H1 (cell line): Measurements from ENCODE around the gene BABAM2. TPM values are rescaled to one million over a fixed set of nuclear protein-coding genes. Genes with fewer than 3 reads are reported as not detected.

Experiments
- CTCF ChIA-PET: fragments of 300-600 bp; sonication (Branson Sonifier 250); formaldehyde crosslinking; loops from one replicate; lab custom pipeline; 2021; ENCODE audit not compliant: partially characterized antibody; lab: Charles Lee
- POLR2A ChIA-PET: fragments of 300-600 bp; sonication (Branson Sonifier 250); formaldehyde crosslinking; loops from one replicate; lab custom pipeline; 2021; ENCODE audit warnings: inconsistent platforms; ENCODE audit not compliant: partially characterized antibody; lab: Charles Lee
- DNase-seq, 2 experiments: peaks; one replicate each; pipeline versions ENCODE4 v3.0.0 to v3.0.0-alpha.2; 2010 to 2022; ENCODE audit warnings: low spot score in 2 of 2, low read depth in 1 of 2, mixed read lengths in 1 of 2
- FAIRE-seq: peaks from 2 replicates; lab custom pipeline; 2011; peaks lifted over from hg19 to GRCh38; lab: Jason Lieb, UNC
- H2AFZ ChIP-seq: 2 replicates; pipeline ENCODE4 v1.8.1; 2012; ENCODE audit warnings: low read length, inconsistent platforms
- H2AK5ac ChIP-seq: 2 replicates; pipeline ENCODE4 v1.6.1; 2013; ENCODE audit warnings: low read depth, low read length
- H2BK120ac ChIP-seq: replicated peaks from 2 replicates; pipeline ENCODE3; 2013; ENCODE audit warnings: low read depth, low read length, inconsistent platforms
- H2BK12ac ChIP-seq: 2 replicates; pipeline ENCODE4 v1.6.1; 2013; ENCODE audit warnings: low read depth, low read length
- H2BK15ac ChIP-seq: 2 replicates; pipeline ENCODE4 v1.6.1; 2013; ENCODE audit warnings: low read length
- H2BK20ac ChIP-seq: 2 replicates; pipeline ENCODE4 v1.6.1; 2013; ENCODE audit warnings: low read length
- H2BK5ac ChIP-seq: 2 replicates; pipeline ENCODE4 v1.6.1; 2013; ENCODE audit warnings: low read depth, low read length
- H3K14ac ChIP-seq: 2 replicates; pipeline ENCODE4 v1.6.1; 2013; ENCODE audit warnings: inconsistent platforms; ENCODE audit not compliant: insufficient read length
- H3K18ac ChIP-seq: 2 replicates; pipeline ENCODE4 v1.6.1; 2013; ENCODE audit warnings: low read length; ENCODE audit errors: extremely low read depth
- H3K23ac ChIP-seq: 2 replicates; pipeline ENCODE4 v1.6.1; 2013; ENCODE audit warnings: inconsistent platforms; ENCODE audit not compliant: insufficient read length
- H3K23me2 ChIP-seq: 2 replicates; pipeline ENCODE4 v1.6.1; 2013; ENCODE audit warnings: low read depth, low read length
- H3K27ac ChIP-seq: 2 replicates; pipeline ENCODE4 v1.6.1; 2011; ENCODE audit warnings: low read depth, low read length, inconsistent platforms
- H3K27me3 ChIP-seq, 4 experiments: replicated peaks in 1 of 4; 1 replicate in 1 of 4; 2 replicates in 3 of 4; pipeline versions ENCODE4 v1.6.1 to v1.8.1; 2011 to 2013; ENCODE audit warnings: low read length in 3 of 4, mild to moderate bottlenecking in 3 of 4, inconsistent platforms in 2 of 4, mixed read lengths in 2 of 4, moderate library complexity in 1 of 4; ENCODE audit not compliant: control insufficient read depth in 3 of 4, insufficient read depth in 3 of 4; ENCODE audit errors: extremely low read depth in 1 of 4
- H3K36me3 ChIP-seq, 4 experiments: 2 replicates each; pipeline versions ENCODE4 v1.6.1 to v1.8.1; 2011 to 2013; ENCODE audit warnings: mild to moderate bottlenecking in 4 of 4, low read length in 3 of 4, moderate library complexity in 2 of 4, control low read depth in 1 of 4, inconsistent platforms in 1 of 4; ENCODE audit not compliant: insufficient read depth in 4 of 4, control insufficient read depth in 2 of 4
- H3K4ac ChIP-seq: replicated peaks from 2 replicates; pipeline ENCODE3; 2013; ENCODE audit warnings: low read length, low read depth, mixed read lengths, inconsistent platforms; ENCODE audit not compliant: insufficient read length
- H3K4me1 ChIP-seq, 4 experiments: replicated peaks in 1 of 4; 1 replicate in 1 of 4; 2 replicates in 3 of 4; pipeline versions ENCODE4 v1.6.1 to v1.8.1; 2011 to 2013; ENCODE audit warnings: low read length in 3 of 4, inconsistent platforms in 2 of 4, mixed read lengths in 1 of 4; ENCODE audit not compliant: insufficient read depth in 4 of 4, control insufficient read depth in 3 of 4
- H3K4me2 ChIP-seq, 2 experiments: 2 replicates each; pipeline versions ENCODE4 v1.6.1 to v1.8.1; 2011 to 2013; ENCODE audit warnings: low read depth in 2 of 2, low read length in 2 of 2, control low read depth in 1 of 2, inconsistent platforms in 1 of 2, mild to moderate bottlenecking in 1 of 2; ENCODE audit not compliant: insufficient read depth in 1 of 2
- H3K4me3 ChIP-seq, 4 experiments: fragments of 200-600, 300-600 bp in 1 of 4; sonication (generic), shearing (Covaris generic), sonication (Bioruptor Twin) in 1 of 4; 2 replicates each; pipeline versions ENCODE4 v1.5.1 to v1.8.1; 2011 to 2016; ENCODE audit warnings: low read length in 4 of 4, low read depth in 3 of 4, control low read depth in 2 of 4, inconsistent platforms in 2 of 4, mild to moderate bottlenecking in 2 of 4, mixed read lengths in 1 of 4, moderate library complexity in 1 of 4; ENCODE audit not compliant: insufficient read depth in 2 of 4; ENCODE audit errors: extremely low read depth in 1 of 4
- H3K56ac ChIP-seq: replicated peaks from 2 replicates; pipeline ENCODE3; 2013; ENCODE audit warnings: low read depth, mild to moderate bottlenecking, mixed read lengths, low read length, inconsistent platforms; ENCODE audit not compliant: insufficient read length
- H3K79me1 ChIP-seq: 2 replicates; pipeline ENCODE4 v1.6.1; 2013; ENCODE audit warnings: low read depth, low read length, control low read depth
- H3K79me2 ChIP-seq, 2 experiments: 2 replicates each; pipeline versions ENCODE4 v1.6.1 to v1.8.1; 2012 to 2013; ENCODE audit warnings: low read length in 2 of 2, mild to moderate bottlenecking in 2 of 2, inconsistent platforms in 1 of 2; ENCODE audit not compliant: insufficient read depth in 2 of 2, control insufficient read depth in 1 of 2
- H3K9ac ChIP-seq, 4 experiments: replicated peaks in 1 of 4; 1 replicate in 1 of 4; 2 replicates in 3 of 4; pipeline versions ENCODE4 v1.6.1 to v1.8.1; 2011 to 2013; ENCODE audit warnings: low read depth in 3 of 4, low read length in 3 of 4, control low read depth in 2 of 4, mild to moderate bottlenecking in 2 of 4, moderate library complexity in 2 of 4, inconsistent platforms in 1 of 4; ENCODE audit errors: extremely low read depth in 1 of 4
- H3K9me3 ChIP-seq, 2 experiments: 2 replicates each; pipeline versions ENCODE4 v1.6.1 to v1.8.1; 2012 to 2013; ENCODE audit warnings: mild to moderate bottlenecking in 2 of 2, moderate library complexity in 2 of 2, control low read depth in 1 of 2, inconsistent platforms in 1 of 2, low read depth in 1 of 2, low read length in 1 of 2, mixed read lengths in 1 of 2; ENCODE audit not compliant: insufficient read depth in 2 of 2
- H4K20me1 ChIP-seq, 2 experiments: replicated peaks in 1 of 2; 2 replicates each; pipeline versions ENCODE3 to v1.8.1; 2011 to 2013; ENCODE audit warnings: inconsistent platforms in 2 of 2, low read length in 2 of 2, mild to moderate bottlenecking in 1 of 2; ENCODE audit not compliant: insufficient read depth in 2 of 2, control insufficient read depth in 1 of 2
- H4K5ac ChIP-seq: 2 replicates; pipeline ENCODE4 v1.6.1; 2013; ENCODE audit warnings: low read length, low read depth, mixed read lengths, inconsistent platforms; ENCODE audit not compliant: insufficient read length
- H4K8ac ChIP-seq: 2 replicates; pipeline ENCODE4 v1.8.0; 2013; ENCODE audit warnings: mild to moderate bottlenecking, moderate library complexity, low read length, inconsistent platforms; ENCODE audit not compliant: insufficient read depth; ENCODE audit errors: extremely low read depth
- H4K91ac ChIP-seq: replicated peaks from 2 replicates; pipeline ENCODE3; 2013; ENCODE audit warnings: low read length, mixed read lengths, inconsistent platforms; ENCODE audit not compliant: insufficient read length
- ASH2L ChIP-seq: fragments of 200-600, 300-600 bp; sonication (generic); IDR thresholded peaks from one replicate; pipeline ENCODE4 v1.7.1; 2017; ENCODE audit warnings: low read length
- EP300 ChIP-seq, 2 experiments: IDR thresholded peaks; 1 replicate in 1 of 2; 2 replicates in 1 of 2; pipeline ENCODE4 v1.6.1; 2011 to 2012; ENCODE audit warnings: low read depth in 2 of 2, low read length in 2 of 2, mild to moderate bottlenecking in 2 of 2, borderline replicate concordance in 1 of 2, inconsistent platforms in 1 of 2, moderate library complexity in 1 of 2
- GABPA ChIP-seq: IDR thresholded peaks from 2 replicates; pipeline ENCODE4 v1.6.1; 2011; ENCODE audit warnings: mild to moderate bottlenecking, low read length, moderate library complexity, borderline replicate concordance; ENCODE audit not compliant: insufficient read depth
- HDAC2 ChIP-seq, 2 experiments: fragments of 300-600 bp in 1 of 2; sonication (generic) in 1 of 2; IDR thresholded peaks; 2 replicates each; pipeline ENCODE4 v1.6.1; 2011 to 2012; ENCODE audit warnings: low read depth in 2 of 2, low read length in 2 of 2, mild to moderate bottlenecking in 2 of 2, moderate library complexity in 2 of 2, borderline replicate concordance in 1 of 2, inconsistent platforms in 1 of 2
- JUN ChIP-seq: IDR thresholded peaks from 2 replicates; pipeline ENCODE4 v1.6.1; 2011; ENCODE audit warnings: low read depth, mild to moderate bottlenecking, improper control_type of control experiment, low read length
- KDM1A ChIP-seq: fragments of 200-600, 300-600 bp; sonication (generic); IDR thresholded peaks from 2 replicates; pipeline ENCODE4 v1.7.1; 2016; ENCODE audit warnings: mild to moderate bottlenecking, low read length, borderline replicate concordance
- PHF8 ChIP-seq: fragments of 200-600 bp; sonication (generic); conservative IDR thresholded peaks from 2 replicates; pipeline ENCODE4 v1.7.1; 2012; ENCODE audit warnings: low read depth, mild to moderate bottlenecking, inconsistent platforms, low read length, moderate library complexity
- POLR2A ChIP-seq, 2 experiments: IDR thresholded peaks; 1 replicate in 1 of 2; 2 replicates in 1 of 2; pipeline ENCODE4 v1.6.1; 2011; ENCODE audit warnings: low read depth in 2 of 2, low read length in 2 of 2, mild to moderate bottlenecking in 2 of 2; ENCODE audit errors: control extremely low read depth in 1 of 2
- RAD21 ChIP-seq, 2 experiments: IDR thresholded peaks in 1 of 2; conservative IDR thresholded peaks in 1 of 2; 2 replicates each; pipeline ENCODE4 v1.6.1; 2011; ENCODE audit warnings: low read depth in 2 of 2, low read length in 2 of 2, improper control_type of control experiment in 1 of 2, inconsistent platforms in 1 of 2, mild to moderate bottlenecking in 1 of 2, moderate library complexity in 1 of 2
- RNF2 ChIP-seq: fragments of 200-900, 300-1000 bp; sonication (generic); IDR thresholded peaks from 2 replicates; pipeline ENCODE4 v1.7.1; 2016; ENCODE audit warnings: borderline replicate concordance, low read depth, mild to moderate bottlenecking, antibody characterized with exemption, low read length; ENCODE audit not compliant: poor library complexity, severe bottlenecking; ENCODE audit errors: missing control alignments
- RXRA ChIP-seq: IDR thresholded peaks from 2 replicates; pipeline ENCODE4 v1.6.1; 2011; ENCODE audit warnings: low read depth, mild to moderate bottlenecking, low read length, moderate library complexity; ENCODE audit not compliant: insufficient read depth
- SIN3A ChIP-seq, 2 experiments: IDR thresholded peaks in 1 of 2; conservative IDR thresholded peaks in 1 of 2; 2 replicates each; pipeline ENCODE4 v1.6.1; 2011 to 2012; ENCODE audit warnings: low read length in 2 of 2, improper control_type of control experiment in 1 of 2, low read depth in 1 of 2, mild to moderate bottlenecking in 1 of 2
- TAF1 ChIP-seq: IDR thresholded peaks from 2 replicates; pipeline ENCODE4 v1.6.1; 2011; ENCODE audit warnings: mild to moderate bottlenecking, low read depth, low read length
- WGBS, 2 experiments: shearing (Covaris generic) in 1 of 2; methylation state at CpG; one replicate each; pipeline versions ENCODE4 v1.1.6 to v1.1.7; 2013 to 2015; ENCODE audit warnings: low lambda C conversion rate in 2 of 2, mixed read lengths in 2 of 2, inconsistent platforms in 1 of 2, low coverage in 1 of 2, missing lambda C conversion rate in 1 of 2; ENCODE audit not compliant: insufficient replicate concordance in 2 of 2, insufficient coverage in 1 of 2, insufficient read length in 1 of 2; ENCODE audit errors: extremely low coverage in 1 of 2, missing lambda C conversion rate in 1 of 2; 5-methylcytosine and 5-hydroxymethylcytosine counted together
- polyA plus RNA-seq, 7 experiments: library from polyadenylated mRNA; depleted of rRNA in 3 of 7; stranded (reverse) in 5 of 7; unstranded in 2 of 7; fragments of >200 nt in 5 of 7; fragments of 200-250 nt in 2 of 7; gene quantifications; 1 replicate in 5 of 7; 2 replicates in 1 of 7; 4 replicates in 1 of 7; pipeline versions ENCODE4 v1.2.1 to v1.2.3, GENCODE V29; 2011 to 2013; ENCODE audit warnings: missing spikeins in 2 of 7, mixed read lengths in 2 of 7
- total RNA-seq: library from RNA; stranded (reverse); fragmentation: NEBNext Ultra II Directional; extraction: Animal tissue kit (Norgen Biotek cat#: 25700); gene quantifications from 2 replicates; pipeline ENCODE4 v1.2.1, GENCODE V29; 2021

BABAM2 gene
- total and polyA plus RNA-seq, 2 of the 8 experiments (the other 6 are each of a cell fraction or from before 2014, with no cell fraction given), result 15.8 to 20.9 TPM

DNA sequence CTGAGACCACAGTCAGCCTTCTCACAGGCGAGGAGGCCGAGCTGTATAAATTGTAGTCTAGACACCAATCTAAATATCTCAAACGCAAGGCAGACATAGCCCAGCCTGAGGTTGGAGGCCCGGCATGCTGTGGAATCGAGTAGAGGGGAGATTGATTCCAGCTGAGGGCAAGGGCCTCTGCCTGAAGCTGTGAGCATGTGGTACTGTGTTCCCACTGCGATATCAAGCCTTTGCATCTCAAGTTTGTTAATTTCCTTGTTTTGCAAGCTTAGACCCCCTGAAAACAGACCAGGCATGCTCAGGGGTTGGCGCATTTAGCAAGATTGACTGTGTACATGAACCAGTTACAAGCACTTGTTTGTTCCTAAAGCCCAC, 437.0 kb downstream of the BABAM2 start:
- 92% methylated on average over 7 of the region's 7 CpGs; no CpG with 5 or more reads in 1 of the 2 experiments for WGBS, 2 experiments
- ChIA-PET CTCF (interaction anchor here (1.2 kb wide), 1 partner anchor 15 kb away, joined by 3 read pairs; no protein-coding TSS in a partner anchor), POLR2A (interaction anchor here (2.1 kb wide), 1 partner anchor 9 kb away, joined by 5 read pairs; no protein-coding TSS in a partner anchor)
- no peak for TF ChIP-seq SIN3A (conservative IDR thresholded peaks at IDR 0.05 in 1 of 2, IDR thresholded peaks at IDR 0.05 in 1 of 2; ENCODE audit: low read depth in 1 of 2, low read length in 2 of 2)
- no peak for TF ChIP-seq RXRA
- TF ChIP-seq POLR2A (IDR thresholded peaks at IDR 0.05; ENCODE audit: control extremely low read depth in 1 of 2, low read depth in 2 of 2, low read length in 2 of 2), result no peak
- TF ChIP-seq JUN, result no peak
- no peak for TF ChIP-seq HDAC2 (IDR thresholded peaks at IDR 0.05; ENCODE audit: borderline replicate concordance in 1 of 2, low read depth in 2 of 2, low read length in 2 of 2)
- no peak for TF ChIP-seq EP300 (IDR thresholded peaks at IDR 0.05; ENCODE audit: borderline replicate concordance in 1 of 2, low read depth in 2 of 2, low read length in 2 of 2)
- TF ChIP-seq GABPA, result no peak
- no peak for TF ChIP-seq KDM1A
- no peak for TF ChIP-seq PHF8
- no peak for TF ChIP-seq TAF1
- no peak for TF ChIP-seq RAD21 (IDR thresholded peaks at IDR 0.05 in 1 of 2, conservative IDR thresholded peaks at IDR 0.05 in 1 of 2; ENCODE audit: low read depth in 2 of 2, low read length in 2 of 2)
- no peak for TF ChIP-seq RNF2
- TF ChIP-seq ASH2L, result no peak

More for the DNA sequence above, 437.0 kb downstream of the BABAM2 start:
- H3K23me2 ChIP-seq, result no peaks in the 10 kb centered on the region
- H3K4ac ChIP-seq, result no peak overlapping the region
- H2BK20ac ChIP-seq, result no peak overlapping the region
- no peak overlapping the region for H3K23ac ChIP-seq
- no peak overlapping the region for H2AK5ac ChIP-seq
- H4K5ac ChIP-seq, result no peak overlapping the region
- H3K18ac ChIP-seq, result no peak overlapping the region
- no peaks in the 10 kb centered on the region for H3K79me2 ChIP-seq
- no peaks in the 10 kb centered on the region; a peak in 1 of 7 replicates for H3K27me3 ChIP-seq
- DNase-seq, result no peak
- H3K9ac ChIP-seq, result no peak overlapping the region
- H2BK12ac ChIP-seq, result no peak overlapping the region
- H4K8ac ChIP-seq, result no peak overlapping the region
- H3K56ac ChIP-seq, result no peak overlapping the region
- H4K20me1 ChIP-seq, result no peaks in the 10 kb centered on the region
- no peak overlapping the region for H2BK5ac ChIP-seq
- no peak overlapping the region for H4K91ac ChIP-seq
- H2BK120ac ChIP-seq, result no peak overlapping the region
- no peak overlapping the region for H2BK15ac ChIP-seq
- H3K14ac ChIP-seq, result no peak overlapping the region
- no peak overlapping the region for H2AFZ ChIP-seq
- H3K4me3 ChIP-seq, result no peak overlapping the region
- no peak overlapping the region for H3K27ac ChIP-seq
- peaks cover 2 to 20% (median 11%) of the 10 kb centered on the region in 4 experiments for H3K4me1 ChIP-seq
- no peaks in the 10 kb centered on the region for H3K9me3 ChIP-seq
- no peak for FAIRE-seq
- H3K36me3 ChIP-seq, result no peaks in the 10 kb centered on the region
- H3K4me2 ChIP-seq, result no peak overlapping the region
- no peaks in the 10 kb centered on the region for H3K79me1 ChIP-seq
